NCI-H446 (cell line): ENCODE data around the gene AMOTL2.

Source experiments
- DNase-seq, 2 experiments: peaks; one replicate each; lab custom pipeline; 2025; lab: John Stamatoyannopoulos, UW

AMOTL2 gene

DNA sequence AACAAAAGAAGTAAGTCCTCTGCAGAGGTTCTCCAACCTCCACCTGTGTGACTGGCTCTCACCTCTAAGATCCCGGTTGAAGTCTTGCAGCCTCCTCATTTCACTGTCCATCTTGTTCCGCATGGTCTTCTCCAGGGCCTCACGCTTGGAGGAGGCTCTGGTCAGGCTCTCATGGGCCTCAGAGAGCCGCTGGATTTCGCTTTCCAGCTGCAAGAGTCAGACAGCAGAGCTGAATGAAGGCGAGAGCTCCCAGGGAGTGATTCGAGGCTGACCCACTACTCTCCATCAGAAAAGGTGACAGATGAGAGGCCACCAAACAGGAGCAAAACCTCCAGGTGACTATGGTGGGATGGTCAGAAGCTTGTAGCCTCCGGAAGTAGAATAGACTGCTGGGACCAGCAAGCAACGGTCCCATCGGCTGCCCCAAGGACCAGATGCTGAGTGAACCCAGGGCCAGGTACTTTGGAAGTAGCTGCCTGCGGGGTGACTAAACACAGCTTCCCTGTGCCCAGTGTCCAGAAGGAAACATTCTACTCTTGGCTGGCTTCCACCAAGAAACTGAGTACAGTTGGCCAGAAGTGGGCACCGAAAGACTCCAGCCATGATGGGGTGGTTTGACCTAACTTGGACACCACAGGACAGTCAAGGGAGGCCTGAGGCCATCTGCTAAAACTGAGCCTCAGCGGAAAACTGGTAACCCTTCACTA is 7.9 kb downstream of the AMOTL2 start:
- DNase-seq: no peak

DNA sequence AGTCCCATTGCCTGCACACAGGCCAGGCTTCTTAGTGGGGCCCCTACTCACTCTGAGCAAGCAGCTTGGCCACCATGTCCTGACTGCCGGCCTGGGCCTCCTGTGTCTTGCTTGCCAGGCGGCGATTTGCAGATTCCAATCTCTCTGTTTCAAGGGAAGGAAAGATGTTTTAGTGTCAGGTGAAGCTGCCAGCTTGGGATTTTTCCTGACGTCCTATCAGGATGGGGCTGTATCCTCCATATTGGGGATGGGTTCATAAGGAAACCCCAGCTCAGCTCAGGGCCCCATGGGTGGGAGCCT is 8.5 kb downstream of the AMOTL2 start:
- DNase-seq: no peak

DNA sequence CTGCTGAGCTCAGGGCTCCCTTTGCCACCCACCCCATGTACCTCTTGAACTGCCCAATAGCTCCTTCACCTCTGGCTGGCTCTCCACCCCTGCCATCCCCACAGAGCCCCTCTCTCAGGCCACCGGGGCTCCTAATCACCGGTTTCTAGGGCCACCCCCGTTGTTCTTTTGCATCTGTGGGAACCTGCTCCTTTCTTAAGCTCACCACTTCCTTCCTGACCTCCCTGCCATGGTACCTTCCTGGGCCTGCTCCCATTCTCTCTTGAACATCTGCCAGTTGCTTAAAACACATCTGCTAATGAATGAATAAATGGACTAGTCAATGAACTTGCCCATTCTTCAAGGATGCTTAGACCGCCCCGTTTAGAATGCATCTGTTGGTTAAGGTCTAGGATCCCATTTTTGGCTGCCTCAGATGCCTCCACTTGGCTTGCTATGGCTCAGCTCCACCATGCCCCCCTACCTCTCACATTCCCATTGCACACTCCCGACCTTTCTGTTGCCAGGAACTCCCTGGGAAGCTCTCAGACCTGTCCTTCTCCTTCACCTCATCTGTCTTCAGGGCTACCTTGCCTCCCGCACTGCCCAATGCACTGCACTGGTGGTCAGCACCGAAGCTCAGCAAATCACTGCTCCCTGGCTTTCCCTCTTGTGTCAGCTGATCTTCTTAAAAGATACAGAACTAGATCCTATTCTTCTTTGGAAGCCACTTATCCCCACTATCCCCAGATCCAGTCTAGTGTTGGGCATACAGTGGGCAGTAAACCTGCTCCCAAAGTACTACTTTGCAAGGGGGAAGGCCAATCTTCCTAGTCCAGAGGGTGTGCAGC is 9.1 kb downstream of the AMOTL2 start:
- DNase-seq: no peak

DNA sequence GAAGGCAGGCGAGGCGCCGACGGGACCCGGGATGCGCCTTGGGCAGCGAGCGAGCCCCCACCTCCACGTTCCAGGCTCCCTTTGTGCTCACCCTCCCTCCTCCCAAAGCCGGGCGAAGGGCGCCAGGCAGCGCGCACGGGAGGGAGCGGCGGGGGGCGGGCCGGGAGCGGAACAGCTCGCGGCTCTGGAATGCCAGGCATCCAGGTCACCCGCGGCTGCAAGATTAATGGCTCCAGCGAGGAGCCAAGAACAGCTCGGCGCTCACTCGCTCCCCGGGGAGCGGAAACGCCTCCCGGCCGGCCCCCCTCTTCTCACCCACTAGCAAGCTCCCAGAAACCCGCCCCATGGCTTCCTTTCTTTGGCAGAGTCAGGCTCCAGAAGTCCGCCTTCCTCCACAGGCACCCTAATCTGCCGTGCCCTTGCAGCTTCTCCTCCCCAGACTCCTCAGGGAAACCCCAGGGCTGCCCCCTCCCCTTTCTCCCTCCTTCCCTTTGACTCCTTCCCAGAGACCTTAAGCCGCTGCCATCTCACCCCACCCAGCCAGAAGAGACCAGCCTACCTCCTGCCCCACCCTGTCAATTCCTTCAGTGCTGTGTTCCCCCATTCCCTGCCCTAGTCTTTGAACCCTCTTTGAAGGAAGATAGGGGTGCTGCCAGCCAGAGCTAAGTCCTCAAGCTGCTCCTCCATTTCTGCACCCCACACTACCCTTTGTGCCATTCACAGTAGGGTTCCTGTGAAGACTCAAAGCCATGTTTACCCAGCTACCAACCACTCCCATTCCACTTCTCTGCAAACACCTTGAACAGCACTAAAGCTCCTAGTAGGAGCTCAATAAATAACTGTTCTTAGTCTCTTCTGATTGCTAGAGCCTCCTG is 9.9 kb downstream of the AMOTL2 start:
- peak in 1 of 2 experiments; percentile 15 for DNase-seq

DNA sequence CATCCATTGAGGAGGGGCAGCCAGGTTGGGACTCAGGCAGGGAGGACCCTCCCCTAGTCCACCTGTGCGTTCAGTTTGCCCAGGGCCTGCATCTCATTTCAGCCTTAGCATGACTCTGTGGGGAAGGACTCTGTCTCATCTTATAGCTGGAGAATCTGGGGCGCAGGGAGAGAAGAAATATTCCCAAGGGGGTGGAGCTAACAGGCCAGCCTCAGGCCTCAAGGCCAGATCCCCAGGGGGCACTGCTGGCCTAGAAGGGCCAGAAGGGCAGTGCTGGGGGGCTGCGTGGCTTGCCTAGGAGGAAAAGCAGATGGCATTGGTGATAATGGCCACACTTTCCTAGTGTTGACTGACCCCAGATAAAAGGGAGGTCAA is 10.9 kb downstream of the AMOTL2 start:
- no peak for DNase-seq

DNA sequence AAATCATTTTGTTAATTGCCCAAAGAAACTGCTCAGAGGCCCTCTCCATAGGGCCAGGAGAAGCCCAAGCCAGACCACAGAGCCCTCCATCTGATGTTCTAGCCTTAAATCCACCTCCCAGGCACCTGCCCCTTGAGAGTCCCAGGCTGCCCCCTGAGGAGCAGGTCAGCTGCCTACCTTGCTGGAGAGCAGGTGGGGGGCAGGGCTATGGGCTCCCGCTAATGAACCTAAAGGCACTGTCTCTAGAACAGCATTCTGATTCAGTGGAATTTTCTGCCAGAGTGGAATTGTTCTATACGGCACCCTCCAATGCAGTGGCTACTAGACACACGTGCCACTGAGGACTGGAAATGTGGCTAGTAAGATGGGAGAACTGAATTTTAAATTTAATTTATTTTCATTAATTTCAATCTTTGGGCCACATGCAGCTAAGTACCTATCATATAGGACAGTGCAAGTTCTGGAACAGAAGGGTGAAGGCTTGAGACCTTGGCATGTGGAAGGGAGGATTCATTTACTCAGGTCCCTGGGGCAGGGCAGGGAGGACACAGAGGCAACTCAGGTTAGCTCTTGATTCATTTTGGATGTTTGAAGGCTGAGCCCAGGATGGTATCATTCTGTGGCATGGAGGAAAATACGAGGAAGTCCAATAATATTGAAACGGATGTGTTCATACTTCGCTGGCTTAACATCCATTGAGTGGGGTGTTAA is 11.4 kb downstream of the AMOTL2 start:
- DNase-seq: no peak

DNA sequence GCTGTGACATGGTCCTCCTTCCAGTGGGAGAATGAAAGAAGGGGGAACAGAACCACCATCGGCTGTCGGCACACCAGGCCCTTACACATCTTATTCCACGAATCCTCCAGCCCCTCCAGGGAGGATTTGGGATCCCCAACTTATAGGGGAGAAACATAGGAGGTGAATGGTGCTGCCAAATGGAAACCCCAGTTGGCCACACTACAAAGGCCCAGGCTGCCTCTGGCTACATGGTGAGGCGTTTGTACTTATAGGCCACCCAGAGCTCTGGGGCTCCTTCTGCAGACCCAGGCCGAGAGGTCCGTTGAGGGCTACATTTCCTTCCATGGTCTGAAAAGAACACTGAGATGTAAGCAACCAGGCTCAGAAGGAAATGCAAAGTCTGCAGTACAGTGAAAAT is 12.0 kb downstream of the AMOTL2 start:
- DNase-seq: no peak

DNA sequence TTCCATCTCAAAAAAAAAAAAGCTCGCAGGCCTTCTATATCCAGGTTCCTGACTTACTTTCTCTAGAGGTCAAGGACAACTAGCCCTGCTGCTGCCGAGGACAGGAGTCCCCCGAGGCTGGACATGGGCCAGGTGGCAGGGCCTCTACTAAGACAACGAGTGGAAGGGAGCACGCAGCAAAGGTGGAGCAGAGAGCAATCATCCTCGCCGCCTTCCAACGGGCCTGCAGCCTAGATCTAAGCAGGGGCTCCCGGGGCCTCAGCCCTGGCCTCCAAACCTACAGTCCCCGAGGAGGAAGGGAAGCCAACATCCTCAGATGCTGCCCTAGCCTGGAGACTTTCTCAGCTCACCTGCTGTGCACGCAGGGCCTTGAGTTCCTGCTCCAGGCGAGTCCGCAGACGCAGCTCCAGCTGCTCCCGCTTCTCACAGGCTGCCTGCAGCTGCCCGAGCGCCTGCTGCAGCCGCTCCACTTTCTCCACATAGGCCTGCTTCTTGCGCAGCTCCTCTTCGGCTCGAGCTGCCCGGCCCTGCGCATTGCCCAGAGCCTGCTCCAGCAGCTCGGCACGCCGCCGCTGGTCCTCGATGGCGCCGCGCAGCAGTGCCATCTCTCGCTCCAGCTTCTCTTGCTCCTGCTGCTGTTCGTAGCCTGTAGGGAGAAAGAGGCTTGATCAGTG is 12.9 kb downstream of the AMOTL2 start:
- DNase-seq: no peak

DNA sequence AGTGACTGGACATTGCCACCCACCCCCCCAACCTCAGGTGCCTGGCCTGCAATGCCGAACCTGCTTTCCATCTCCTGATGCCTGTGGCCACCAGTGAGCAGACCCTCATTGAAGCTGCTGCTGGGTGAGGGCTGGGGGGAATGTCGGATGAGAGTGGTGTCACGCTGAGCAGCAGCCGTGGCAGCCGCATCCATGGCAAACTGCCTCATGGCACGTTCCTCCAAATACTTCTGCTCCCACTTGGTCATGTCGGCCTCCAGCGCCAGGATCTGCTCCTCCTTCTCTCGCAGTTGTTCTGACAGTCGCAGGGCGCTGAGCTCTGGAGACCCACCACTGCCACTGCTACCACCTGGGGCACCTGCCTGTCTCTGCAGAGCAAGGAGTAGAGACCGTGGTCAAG is 14.2 kb downstream of the AMOTL2 start:
- DNase-seq: no peak

DNA sequence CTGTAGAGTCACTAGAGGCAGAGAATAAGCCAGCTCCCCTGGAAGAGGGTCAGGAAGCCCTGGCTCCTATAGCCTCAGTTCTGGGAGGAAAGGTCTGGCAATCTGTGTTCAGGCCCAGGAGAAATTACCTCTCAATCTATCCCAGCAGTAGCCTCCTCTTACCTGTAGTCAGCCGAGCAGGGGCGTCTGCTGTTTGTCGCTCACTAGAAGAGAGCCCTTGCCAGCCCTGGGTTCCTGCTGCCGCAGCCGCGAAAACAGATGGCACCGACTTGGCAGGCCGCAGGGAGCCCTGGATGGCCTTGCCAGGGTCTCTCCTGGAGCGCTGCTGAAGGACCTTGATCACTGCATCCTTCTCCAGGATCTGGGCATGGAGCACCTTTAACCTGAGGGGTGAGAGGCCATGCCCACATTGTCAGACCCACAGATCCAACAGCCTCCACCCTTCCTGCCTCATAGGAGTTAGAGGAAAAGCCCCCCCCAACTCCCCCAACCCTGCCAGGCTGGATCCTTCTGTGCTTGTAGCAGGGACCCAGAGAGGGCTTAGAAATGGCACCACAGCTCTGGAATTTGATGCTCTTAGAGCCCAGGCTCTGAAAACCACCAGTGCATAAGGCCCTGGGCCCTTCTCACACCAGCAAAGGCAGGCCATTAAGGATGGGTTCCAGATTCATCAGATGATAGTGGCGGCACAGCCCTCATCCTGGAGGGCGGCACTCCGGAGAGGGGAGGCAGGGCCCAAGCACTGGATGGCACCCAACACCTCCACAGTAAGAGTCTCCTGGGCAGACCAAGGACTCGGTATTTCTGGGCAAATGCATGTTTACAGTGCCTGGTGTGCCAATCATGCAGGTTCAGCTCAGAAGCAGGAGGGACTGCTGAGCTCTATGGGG is 14.9 kb downstream of the AMOTL2 start:
- DNase-seq: peak in 1 of 2 experiments; percentile 59

DNA sequence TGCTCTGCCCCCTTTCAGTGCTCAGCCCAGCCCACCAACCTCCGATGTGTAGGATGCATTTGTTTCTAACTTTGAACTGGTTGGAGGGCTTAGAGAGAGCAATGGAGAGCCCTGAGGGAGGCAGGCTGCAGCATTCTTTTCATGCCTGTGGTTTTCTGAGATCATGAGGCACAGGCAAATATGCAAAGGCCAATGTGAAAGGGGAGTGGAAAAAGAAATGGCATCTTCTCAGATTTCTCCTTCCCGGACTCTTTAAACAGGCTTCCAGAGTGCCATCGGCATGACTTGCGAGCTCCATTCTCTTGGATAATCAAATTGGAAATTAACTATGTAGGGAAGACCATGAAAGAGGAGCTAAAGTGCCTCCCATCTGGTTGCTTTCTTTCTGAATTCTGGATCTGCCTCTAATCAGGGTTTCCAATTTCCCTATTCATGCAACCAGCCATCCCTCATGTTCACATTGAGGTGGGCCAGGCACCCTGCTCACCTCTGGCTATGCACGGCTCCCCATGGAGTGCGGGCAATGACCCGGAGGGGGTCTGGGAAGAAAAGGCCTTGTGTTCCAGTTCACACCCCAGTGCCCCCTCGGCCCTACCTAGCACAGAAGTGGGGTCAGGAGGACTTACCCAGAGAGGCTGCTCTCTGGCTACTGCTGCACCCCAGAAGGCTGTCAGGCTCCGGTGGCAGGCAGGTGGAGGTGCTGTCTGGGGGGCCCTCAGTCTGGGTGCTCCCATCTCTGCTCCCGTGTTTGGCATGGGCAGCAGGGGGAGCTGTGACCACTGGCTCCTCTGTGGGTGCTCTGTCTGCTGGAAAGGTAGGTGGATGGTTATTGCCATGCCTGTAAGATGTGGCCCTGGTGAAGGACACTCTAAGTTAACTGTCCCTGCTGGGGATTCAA is 16.1 kb downstream of the AMOTL2 start:
- no peak for DNase-seq

DNA sequence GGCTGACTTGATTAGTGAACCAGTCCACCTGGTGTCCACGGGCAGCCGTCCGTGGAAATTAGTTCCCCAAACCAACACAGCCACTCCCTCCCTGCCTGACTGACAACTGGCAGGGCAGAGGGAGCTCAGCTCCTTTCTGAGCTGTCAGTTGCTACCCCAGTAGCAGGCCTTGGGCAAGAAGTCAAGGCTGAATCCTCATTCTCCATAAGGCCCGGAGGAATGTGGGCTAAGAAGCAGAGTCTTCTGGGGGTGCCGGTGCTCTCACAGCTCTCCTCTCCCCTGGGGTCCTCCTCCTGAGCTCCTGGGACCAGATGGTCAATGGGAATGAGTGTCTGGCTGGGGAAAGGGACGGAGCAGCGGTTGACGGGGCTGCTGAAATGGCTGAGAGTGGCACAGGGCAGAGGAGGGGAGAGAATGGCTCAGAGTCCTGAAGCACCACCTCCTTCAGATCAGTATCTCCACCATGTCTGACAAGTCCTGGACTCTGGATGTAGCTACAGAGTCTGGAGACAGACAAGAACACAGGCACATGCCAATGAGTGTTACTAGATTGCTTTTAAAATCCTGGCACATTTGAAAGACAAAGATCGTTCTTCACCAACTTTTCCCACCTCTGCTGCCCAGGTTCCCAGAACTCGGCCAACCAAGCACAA is 16.9 kb downstream of the AMOTL2 start:
- no peak for DNase-seq

DNA sequence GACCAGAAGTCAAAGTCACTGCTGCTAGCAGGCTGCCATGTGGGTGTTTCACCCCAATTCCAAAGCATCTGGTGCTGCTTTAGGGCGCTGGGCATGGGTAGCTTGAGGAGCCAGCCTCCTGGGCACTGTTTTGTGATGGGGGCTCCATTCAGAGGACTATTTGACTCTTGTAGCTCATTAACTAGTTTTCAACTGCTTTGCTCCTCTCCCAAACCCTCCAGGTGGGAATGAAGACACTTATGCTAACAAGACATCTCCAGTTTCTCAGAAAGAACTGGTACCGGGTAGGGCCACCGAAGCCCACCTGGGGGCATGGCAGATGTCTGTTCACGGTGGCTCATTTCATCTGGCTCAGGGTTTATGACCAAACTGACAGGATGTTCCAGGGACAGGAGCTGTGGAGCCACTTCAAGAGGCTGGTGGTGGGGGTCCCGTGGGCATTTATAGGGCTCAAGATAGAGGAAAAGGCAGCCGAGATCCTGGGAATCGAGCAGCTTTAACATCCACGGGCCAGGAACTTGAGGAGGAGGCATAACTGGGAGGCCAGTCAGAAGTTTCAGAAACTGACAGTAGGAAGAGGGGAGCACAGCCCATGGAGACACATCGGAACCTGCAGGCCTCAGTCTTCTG is 17.7 kb downstream of the AMOTL2 start:
- DNase-seq: no peak

DNA sequence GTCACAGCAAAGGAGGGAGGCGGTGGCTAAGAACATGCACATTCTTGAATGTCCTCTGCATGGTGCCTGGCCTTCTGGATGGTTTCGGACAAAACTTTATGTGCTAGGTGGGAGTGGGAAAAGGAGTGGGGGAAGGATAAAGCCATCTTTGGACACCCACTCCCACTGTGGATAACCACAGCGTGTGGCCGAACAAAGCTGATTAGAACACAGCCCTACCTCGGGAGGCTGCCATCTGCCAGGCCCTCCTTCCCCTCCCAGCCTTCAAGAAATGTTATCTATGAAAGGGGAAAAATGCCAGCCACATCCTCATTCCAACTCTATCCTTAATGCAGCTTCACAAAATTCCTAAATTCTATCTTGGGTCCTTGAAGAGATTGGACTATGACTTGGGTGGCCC is 18.8 kb downstream of the AMOTL2 start:
- DNase-seq: no peak

DNA sequence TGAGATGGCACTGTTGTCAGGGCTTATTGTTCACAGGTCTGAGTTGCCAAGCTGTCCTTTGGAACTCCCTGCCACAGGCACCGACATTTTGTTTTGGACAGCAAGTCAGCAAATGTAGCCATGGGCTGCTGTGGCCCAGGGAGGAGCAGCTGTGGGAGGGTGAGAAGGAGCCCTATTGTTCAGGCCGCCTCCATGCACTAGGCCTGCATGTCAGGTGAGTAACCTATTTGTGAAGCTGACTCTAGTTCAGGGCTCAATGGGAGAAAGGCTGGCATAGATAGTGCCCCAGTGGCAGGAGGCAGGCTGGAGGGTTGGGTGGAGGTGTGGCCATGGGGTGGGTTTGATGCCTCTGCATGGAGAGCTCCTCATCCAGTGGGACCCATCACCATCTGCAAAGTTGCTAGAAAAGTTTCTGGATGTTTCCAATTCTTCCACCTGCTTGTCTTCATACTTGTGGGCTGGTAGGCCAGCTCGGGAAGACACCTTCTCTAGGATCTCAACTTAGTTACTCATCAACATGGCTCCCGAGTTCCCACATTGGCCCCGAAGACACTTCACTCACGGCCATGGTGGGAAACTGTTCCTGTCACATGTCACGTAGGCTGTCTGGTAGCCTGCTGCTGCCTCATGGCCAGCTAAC is 19.5 kb downstream of the AMOTL2 start:
- DNase-seq: no peak

DNA sequence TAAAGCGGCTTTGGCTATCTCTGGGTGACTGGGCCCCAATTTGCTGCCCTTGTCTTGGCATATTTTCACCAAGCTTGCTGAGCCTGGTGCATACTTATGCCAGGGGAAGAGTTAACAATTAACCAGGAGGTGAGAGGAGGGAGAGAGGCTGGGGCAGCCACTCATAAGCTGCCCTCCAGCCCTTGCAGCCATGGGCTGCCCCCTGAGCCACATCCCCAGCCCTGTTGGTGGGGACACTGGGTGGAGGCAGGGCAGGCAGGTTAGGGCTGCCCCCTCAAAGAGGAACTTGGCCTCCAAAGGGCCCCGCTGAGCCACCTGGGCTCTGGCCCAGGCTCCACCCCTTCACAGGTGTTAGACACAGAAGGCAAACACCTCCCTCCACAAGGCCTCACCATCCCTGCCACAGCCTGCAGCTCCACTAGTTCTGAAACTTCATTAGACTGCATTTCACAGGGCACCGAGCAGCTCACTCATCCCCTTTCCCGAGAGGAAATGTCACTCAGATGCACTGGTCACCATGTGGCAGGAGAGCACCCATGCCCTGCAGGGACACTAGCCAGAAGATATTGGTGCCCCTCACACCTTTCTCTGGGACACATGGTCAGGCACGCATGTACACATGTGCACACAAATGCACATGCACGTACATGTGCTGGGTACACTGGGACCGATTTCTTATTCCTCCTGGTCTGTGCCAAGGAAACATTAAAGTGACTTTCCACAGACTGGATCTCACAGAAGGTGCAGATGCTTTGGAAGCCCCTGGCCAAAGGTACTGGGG is 20.2 kb downstream of the AMOTL2 start:
- no peak for DNase-seq

DNA sequence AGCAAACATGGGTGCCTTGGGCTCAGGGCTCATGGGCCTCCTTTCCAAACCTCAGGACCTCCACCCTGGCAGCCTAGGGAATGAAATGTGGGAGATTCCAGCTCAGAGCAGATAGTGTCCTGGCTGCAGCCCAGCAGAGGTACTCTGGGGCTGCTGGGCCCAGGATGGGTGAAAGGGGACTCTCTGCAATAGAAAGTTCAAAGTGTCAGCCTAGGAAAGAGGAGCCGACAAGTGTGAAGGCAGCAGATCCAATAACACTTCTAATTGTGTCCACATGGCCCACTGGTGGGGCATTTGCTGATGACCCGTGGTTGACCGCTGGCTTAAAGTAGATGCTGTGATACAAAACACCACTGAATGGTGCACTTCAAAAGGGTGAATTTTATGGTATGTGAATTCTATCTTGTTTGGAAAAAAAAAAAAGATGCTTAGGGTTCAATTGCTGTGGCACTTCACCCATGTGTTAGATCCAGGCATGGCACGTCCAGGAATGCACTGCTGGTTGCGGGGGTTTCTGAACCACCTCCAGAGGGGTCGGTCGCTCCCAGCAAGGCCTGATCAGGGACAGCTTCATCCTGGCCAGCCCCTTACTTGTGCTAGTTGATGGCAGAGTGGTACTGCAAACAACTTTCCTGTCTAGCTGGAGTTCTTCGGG is 20.9 kb downstream of the AMOTL2 start:
- no peak for DNase-seq
